HL-60 (cell line): ENCODE data around the gene UMPS.

Experiments
- DNase-seq, 2 experiments: peaks; one replicate each; pipeline ENCODE4 v3.0.0-alpha.2; 2010 to 2020; ENCODE audit warnings: low read depth in 1 of 2, low spot score in 1 of 2
- H3K27ac ChIP-seq: fragments of 250-450 bp; sonication (Bioruptor Pico); replicated peaks from 2 replicates; pipeline ENCODE4 v1.5.1; 2020; ENCODE audit warnings: mild to moderate bottlenecking, moderate library complexity
- H3K27me3 ChIP-seq: fragments of 250-450 bp; sonication (Bioruptor Pico); 2 replicates; pipeline ENCODE4 v1.5.1; 2021; ENCODE audit warnings: mild to moderate bottlenecking, moderate library complexity; ENCODE audit not compliant: insufficient read depth, poor library complexity, severe bottlenecking
- H3K4me3 ChIP-seq: replicated peaks from 2 replicates; pipeline ENCODE4 v1.5.1; 2011; ENCODE audit warnings: mild to moderate bottlenecking, control low read depth, low read length; ENCODE audit not compliant: insufficient read depth
- CTCF ChIP-seq: IDR thresholded peaks from one replicate; pipeline ENCODE4 v1.5.1; 2011; ENCODE audit warnings: low read length, control low read depth, inconsistent platforms; ENCODE audit not compliant: insufficient read depth
- GABPA ChIP-seq: IDR thresholded peaks from 2 replicates; pipeline ENCODE4 v1.6.1; 2012; ENCODE audit warnings: low read depth
- POLR2AphosphoS5 ChIP-seq: IDR thresholded peaks from 2 replicates; pipeline ENCODE4 v1.6.1; 2012; ENCODE audit warnings: low read depth
- REST ChIP-seq: IDR thresholded peaks from 2 replicates; pipeline ENCODE4 v1.6.1; 2012; ENCODE audit warnings: low read depth; ENCODE audit not compliant: insufficient replicate concordance
- SPI1 ChIP-seq: IDR thresholded peaks from 2 replicates; pipeline ENCODE4 v1.6.1; 2012; ENCODE audit warnings: low read depth, mild to moderate bottlenecking, borderline replicate concordance
- long read RNA-seq: library from polyadenylated mRNA; unstranded; transcript quantifications from one replicate; pipeline ENCODE4 v2.0.0, GENCODE V29; 2020

UMPS gene
- long read RNA-seq, full-length matches to known transcripts, result 142 of 153 reads
- long read RNA-seq, partial matches to known transcripts, result 5 of 153 reads
- long read RNA-seq, other reads (novel, unspliced or antisense), result 6 of 153 reads

DNA sequence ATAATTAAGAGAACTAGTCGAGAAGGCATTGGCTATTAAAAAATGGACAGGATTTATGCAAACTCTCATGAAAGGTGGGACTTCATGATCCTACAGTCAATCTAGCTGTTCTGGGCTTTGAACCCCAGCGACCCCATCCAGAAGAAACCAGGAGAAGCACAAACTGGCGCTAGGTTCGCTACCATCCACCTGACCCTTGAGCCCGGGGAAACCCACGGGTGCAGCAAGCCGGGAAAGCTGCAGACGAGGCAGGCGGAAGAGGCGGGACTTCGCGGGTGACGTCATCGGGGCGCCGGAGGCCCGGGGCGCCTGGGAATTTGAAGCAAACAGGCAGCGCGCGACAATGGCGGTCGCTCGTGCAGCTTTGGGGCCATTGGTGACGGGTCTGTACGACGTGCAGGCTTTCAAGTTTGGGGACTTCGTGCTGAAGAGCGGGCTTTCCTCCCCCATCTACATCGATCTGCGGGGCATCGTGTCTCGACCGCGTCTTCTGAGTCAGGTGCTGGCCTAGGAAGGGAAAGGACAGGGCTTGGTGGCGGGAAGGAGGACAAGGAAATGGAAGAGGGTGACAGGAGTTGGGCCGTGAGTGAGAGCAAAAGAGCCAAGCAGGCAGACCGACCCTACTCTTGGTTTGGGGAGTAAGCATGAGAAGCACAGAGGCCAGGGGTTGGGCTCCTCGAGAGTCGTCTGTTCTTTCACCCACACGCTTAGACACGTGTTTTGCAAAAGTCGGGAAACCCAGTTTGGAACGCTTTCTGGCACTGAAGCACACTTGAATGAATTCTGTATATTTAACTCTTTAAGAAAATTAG is at the start of gene UMPS:
Gene UMPS (plus strand): TSS at position 324 of the 812 bp plus-strand sequence. CDS start 20 bp downstream, at position 344.
- peak within 1 kb of the TSS; percentile 90 for H3K4me3 ChIP-seq
- H3K27ac ChIP-seq, result peak within 1 kb of the TSS; percentile 94
- TF ChIP-seq POLR2AphosphoS5 (peak; percentile 95), REST (peak; percentile 62), SPI1 (no peak), CTCF (no peak), GABPA (peak; percentile 81)
- peaks cover 5% of the 10 kb centered on the region for H3K27me3 ChIP-seq
- DNase-seq, result peak; percentile 70 to 89

- Histone ChIP-seq H3K4me3 (no peak overlapping the region), H3K27me3 (no peaks in the 10 kb centered on the region), H3K27ac (no peak overlapping the region)
- DNase-seq, result no peak
- no peak for TF ChIP-seq REST
- TF ChIP-seq SPI1, result no peak
- TF ChIP-seq CTCF, result no peak
- no peak for TF ChIP-seq GABPA
- no peak for TF ChIP-seq POLR2AphosphoS5
Observed at GRCh38 chr3:124680521-124680920, 49.7 kb upstream of the UMPS start.

DNA sequence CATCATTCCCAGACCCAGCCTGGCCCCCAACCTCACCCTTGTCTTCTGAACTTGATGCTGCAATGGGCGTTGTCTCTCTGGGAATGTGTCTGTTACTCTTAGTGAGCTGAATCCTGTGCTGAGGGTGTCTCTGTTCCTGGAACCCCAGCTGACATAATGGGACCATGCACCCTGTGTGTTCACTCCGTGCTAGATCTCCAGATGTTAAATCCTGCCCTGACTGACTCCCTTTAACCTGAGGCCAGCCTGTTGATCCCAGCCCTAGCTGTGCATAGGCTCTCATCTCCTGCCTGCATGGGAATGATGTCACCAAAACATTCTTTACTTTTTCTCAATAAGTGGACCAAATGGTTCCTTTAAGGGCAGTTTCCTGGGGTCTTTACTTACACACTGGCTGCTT is 48.0 kb upstream of the UMPS start:
- Histone ChIP-seq H3K27ac (no peak overlapping the region), H3K27me3 (no peaks in the 10 kb centered on the region), H3K4me3 (no peak overlapping the region)
- TF ChIP-seq CTCF (no peak), SPI1 (no peak), REST (no peak), GABPA (no peak), POLR2AphosphoS5 (no peak)
- no peak for DNase-seq
